RCC 7860 (cell line): Measurements from ENCODE around the gene R3HDML.

Source experiments
- DNase-seq: peaks from one replicate; pipeline ENCODE4 v3.0.0-alpha.2; 2015; ENCODE audit warnings: low spot score
- FAIRE-seq: peaks from 2 replicates; lab custom pipeline; 2012; peaks lifted over from hg19 to GRCh38; lab: Jason Lieb, UNC

The R3HDML gene

DNA sequence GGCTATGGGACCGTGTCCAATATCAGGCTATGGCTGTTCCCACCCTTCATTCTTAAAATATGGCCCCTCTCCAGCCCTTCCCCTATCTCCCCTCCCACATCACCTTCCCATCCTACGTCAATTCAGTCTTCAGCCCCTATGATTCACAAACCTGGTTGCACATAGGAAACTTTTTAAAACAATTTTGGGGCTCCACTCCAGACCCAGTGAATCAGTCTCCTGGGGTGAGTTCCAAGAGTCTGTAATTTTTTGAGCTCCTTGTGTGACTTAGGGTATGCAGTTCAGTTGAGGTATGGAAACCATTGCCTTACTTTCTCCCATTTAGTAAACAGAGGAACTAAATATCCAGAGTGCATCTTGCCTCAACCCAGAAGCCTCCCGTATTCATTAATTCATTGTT is 24.2 kb downstream of the R3HDML start:
- FAIRE-seq: no peak
- DNase-seq: no peak

DNA sequence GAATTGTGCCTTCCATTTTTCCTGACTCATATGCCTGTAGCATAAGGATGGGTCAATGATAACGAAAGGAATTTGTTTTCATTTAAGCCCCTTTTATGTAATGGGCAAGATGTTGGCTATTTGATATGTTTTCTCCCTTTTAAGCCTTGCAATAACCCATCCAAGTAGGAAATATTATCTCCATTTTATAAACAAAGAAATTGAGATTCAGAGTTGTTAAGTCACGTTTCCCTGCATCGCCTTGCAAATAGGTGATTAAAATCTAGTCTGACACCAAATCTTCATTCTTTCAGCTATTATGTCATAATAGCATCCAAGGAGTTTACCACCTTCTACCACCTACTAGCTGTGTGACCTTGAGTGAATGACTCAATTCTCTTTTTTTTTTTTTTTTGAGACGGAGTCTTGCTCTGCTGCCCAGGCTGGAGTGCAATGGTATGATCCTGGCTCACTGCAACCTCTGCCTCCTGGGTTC is 25.7 kb downstream of the R3HDML start:
- DNase-seq (no peak), FAIRE-seq (no peak)

DNA sequence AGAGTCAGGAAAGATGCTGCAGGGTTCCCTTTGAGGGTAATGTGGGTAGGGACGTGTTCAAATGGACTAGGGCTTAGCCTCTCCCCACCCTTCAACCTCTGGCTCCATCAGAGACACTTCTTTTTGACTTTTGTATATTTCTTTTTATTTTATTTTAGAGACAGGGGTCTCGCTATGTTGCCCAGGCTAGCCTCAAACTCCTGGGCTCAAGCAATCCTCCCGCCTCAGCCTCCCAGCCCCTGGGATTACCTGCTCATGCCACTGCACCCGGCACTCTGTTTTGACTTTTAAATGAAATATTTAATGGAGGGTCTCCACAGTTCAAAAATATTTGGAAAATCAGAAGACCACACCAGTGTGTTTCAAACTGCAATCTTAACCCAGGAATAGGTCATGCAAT is 27.2 kb downstream of the R3HDML start:
- no peak for DNase-seq
- FAIRE-seq: no peak

DNA sequence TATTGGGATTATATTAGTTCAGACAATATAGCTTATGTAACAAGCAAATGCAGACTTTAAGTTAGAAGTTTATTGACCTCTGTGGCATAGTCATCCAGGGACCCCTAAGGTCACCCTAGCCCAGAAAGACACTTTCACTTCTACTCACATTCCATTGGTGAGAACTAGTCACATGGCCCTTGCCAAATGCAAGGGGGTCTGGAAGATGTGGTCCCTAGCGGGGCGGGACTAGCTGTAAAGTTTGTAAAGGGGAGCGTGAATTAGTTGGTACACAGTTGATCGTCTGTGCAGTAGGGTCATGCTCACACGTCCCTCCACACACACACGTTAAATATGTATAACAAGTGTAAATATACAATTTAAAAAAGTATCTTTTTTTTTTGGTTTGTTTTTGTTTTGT is 27.9 kb downstream of the R3HDML start:
- no peak for DNase-seq
- no peak for FAIRE-seq

DNA sequence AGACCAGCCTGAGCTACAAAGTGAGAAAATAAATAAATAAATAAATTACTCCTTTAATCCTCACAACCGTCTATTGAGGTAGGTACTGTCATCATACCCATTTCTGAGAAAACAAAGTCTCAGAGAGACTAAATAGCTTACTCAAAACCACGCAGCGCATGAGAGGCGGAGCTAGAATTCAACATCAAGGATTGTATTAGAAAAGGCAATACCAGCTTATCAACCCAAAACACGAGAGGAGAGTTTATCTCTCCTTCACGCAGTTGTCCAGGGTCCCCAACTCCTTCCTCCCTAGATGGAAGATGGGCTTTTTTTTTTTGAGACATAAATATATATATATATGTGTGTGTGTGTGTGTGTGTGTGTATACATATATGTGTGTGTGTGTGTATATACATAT is 30.9 kb downstream of the R3HDML start:
- DNase-seq: no peak
- no peak for FAIRE-seq

DNA sequence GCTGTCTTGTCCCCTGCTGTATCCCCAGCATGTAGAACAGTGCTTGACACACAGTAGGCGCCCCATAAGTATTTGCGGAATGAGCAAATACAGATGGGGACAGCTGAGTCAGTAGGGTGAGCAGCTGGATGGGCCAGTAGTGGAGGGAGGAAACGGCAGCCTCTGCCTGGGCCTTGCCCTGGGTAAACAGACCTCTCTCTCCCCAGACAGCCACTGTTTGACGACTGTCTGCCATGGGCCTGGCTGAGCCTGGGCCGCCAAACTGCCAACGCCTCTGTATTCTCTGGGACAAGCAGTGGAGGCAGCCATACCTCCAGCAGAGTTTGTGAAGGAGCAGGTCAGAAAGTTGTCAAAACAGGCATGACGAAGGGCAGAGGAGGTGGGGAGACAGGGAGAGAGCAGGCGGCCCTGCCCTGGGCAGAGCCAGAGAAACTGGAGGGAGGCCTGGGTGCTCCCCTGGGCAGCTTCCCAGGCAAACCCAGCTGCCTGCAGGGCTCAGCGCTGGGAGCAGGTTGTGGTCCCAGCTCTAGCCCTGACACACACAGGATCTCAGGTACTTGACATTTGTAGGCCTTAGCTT is 33.9 kb downstream of the R3HDML start:
- no peak for DNase-seq
- FAIRE-seq: no peak

DNA sequence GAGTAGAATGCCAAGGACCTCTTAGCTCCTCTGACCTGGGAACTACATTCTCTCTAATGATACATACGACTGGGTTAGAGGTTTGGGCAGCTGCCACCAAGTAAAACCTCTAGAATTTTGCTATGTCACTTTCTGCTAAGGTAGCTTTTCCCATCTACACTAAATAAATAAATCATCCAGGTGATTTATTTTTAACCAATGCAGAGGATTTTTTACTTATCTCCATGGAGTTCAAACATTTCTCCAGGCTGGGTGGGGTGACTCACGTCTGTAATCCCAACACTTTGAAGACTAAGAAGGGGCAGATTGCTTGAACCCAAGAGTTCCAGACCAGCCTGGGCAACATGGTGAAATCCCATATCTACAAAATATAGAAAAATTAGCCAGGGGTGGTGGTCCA is 45.8 kb downstream of the R3HDML start:
- DNase-seq (peak; percentile 19), FAIRE-seq (no peak)

DNA sequence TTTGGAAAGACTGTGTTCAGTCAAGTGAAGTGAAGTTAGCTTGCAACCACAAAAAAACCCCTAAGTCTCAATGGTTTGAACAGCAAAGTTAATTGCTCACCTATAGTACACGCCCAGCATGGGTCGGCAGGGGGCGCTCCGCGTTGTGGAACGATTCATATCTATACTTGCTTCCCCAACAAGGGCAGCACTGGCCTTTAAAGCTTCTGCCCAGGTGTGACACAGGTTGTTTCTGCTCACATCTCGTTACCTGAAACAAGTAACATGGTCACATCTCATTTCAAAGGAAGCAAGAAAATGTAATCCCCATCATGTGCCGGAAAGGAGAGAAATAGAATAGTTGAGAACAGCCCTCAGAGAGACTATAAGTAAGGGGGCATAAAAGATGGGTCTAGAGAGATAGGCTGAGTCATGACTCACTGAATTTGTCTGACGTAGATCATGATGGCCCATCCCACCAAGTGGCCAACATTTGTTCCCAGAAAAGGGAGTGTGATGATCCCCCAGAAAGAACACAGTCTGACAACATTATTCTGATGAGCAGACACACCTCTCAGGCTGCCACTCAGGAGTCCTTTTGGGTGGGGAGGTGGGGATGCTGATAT is 47.7 kb downstream of the R3HDML start:
- FAIRE-seq (no peak), DNase-seq (peak; percentile 38)

DNA sequence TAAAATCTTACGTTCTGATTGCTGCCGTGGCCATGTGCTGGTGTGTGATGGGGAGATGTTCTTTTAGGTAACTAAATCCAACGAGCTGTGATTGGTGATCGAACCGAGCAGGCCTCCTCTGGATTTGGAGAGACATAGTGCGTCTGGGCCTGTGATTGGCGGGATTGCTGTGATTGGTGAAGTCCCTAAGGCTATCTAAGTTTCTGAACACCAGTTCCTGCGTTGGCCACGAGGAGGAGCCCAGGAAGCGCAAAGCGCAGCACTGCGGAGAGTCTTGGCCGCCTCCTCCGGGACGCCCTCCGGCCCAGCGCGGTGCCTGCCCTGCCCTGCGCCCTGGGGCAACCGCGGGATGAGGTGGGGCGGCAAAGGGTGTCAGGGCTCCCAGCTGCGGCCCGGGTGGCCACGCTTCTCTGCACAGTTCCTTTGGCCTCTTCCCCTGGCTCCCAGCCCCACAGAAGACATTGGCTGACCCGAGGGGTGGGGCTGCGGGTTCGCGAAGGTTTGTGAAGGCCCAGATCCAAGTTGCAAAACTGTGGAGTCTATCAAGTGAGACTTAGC is 51.7 kb downstream of the R3HDML start:
- FAIRE-seq (no peak), DNase-seq (peak; percentile 58)

DNA sequence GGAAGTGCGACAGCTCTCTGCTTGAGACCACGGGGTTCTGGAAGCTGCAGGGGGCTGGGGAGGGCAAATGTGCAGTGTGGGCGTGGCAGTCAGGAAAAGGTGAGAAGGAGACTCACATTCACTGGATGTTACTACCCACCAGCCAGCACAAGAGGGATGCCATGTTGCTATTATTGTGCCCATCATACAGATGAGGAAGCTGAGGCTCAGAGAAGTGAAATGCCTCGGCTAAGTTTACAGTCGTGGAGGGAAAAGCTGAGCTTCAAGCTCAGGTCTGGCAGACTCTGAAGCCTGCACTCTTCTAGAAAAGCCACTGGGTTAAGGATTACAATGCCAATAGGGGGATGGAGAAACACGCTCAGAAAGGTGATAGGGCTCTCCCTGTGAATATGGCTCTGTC is 53.0 kb downstream of the R3HDML start:
- FAIRE-seq: no peak
- no peak for DNase-seq

DNA sequence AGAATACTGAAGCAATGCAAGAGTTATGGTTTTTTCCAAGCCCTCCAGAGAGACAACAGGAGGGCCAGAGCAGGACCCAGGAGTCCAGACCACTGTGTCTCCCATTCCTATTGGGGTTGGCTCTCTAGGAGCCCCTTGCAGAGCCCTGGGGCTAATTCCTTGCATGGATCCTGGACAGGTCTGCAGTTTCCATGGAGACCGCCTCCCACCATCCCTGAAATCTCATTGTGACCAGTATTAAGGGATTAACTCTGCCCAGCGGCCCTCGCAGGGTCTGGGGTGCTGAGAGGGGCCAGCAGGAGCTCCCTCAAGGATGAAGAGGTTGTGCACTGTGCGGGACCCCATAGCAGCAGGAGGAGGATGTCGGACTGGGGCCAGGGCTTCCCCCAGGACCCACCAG is 53.4 kb downstream of the R3HDML start:
- DNase-seq (no peak), FAIRE-seq (no peak)

DNA sequence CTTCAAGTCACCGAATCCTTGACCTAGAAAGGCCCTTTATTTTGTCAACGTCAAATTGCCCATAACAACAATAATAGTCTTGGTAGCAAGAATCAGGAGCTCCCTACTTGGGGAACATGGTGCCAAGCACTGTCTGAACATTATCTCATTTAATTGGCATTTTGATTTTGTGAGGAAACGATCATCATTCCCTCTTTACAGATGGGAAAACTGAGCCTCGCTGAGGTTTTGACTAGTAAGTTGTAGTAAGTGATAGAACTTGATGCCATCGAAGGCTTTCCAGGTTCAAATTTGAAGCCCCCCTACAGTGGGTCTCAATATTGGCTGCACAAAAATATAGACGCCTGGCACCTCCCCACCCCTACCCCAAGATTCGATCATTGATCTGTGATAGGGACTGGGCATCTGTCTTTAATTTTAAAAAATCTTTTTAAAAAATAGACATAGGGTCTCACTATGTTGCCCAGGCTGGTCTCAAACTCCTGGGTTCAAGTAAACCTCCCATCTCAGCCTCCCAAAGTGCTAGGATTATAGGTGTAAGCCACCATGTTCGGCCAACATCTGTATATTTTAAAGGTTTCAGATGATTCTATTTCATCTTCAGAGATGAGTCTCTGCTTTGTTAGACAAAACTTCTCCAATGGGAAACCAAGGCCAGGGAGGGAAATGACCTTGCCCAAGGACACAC is 55.4 kb downstream of the R3HDML start:
- no peak for DNase-seq
- FAIRE-seq: no peak

DNA sequence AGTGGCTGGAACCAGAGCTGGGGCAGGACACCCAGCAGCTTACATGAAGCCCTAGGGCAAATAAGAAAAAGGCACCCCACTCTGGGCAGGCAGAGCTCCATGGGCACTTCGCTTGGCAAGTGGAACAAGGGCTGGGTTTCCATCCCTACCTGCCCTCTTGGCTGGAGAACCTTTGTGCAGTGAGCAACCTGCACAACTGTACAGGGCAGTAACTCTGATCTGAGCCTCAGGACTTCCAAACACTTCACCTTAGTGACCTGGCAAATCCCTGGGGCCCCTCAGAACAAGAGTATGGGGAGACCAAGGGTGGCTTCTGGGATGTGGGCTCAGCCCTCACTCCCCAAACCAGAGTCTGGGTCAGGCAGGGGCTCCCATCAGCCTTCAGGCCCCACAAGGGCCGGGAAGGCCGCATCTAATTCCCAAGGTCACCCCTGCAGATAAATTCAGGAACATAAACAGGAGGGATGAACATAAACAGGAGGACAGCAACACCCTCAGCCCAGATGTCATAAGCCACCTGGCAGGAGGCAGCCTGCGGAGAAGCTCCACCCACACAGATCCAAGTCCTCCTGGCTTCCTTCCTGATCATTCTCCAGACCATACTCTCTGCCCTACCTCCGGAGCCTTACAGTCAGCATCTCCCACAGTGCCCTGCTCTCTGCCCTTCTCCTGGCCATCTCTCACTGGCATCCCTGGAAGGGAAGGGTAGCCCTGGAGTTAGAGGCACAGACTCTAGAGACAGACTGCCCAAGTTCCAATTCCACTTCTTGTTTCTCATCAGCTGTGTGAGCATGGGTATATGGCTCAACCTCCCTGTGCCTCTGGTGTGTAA is 56.1 kb downstream of the R3HDML start:
- no peak for FAIRE-seq

DNA sequence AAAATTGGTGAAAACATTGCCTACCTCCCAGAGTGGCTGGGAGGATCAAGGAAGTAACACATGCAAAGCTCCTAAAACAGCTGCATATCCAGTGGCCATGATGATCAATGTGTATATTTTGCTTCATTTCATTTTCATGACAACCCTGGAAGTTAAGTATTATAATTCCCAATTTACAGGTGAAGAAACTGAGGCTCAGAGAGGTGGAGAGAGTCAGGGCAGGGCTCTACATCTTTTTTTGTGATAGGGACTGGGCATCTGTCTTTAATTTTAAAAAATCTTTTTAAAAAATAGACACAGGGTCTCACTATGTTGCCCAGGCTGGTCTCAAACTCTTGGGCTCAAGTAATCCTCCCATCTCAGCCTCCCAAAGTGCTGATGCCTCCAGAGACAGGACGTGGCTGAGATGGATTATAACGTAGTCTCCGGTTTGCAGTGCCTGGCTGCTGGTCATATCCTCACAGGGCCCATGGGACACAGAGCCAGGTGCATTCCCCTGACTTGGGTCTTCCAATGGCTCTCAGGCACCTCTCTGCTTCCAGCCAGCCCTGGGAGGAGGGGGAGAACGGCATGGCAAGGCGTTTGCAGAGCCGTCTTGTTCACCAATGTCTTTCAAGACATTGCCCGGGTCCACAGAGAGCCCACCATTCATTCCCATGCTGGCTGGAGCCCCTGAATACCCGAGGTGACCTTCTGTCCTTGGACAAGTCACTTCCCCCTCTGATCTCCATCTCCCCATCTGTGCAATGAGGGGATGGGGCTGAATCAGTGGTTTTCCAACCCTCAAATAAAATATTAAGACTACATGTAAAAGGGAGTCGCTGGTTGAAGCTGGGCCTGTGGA is 57.0 kb downstream of the R3HDML start:
- no peak for FAIRE-seq
- DNase-seq: no peak

More for the DNA sequence above, 56.1 kb downstream of the R3HDML start:
- no peak for DNase-seq

DNA sequence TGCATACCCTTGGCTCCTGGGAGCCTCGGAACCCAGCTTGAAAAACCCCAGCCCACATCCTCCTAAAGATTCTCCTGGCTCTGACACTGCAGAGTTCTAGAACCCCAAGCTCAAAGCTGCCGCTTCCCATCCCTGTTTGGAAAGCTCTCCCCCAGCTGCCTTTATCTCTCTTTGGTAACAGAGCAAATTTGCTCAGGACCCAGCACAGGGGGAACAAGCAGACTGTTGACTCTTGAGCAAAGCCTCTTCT is 57.5 kb downstream of the R3HDML start:
- no peak for FAIRE-seq
- DNase-seq: no peak

DNA sequence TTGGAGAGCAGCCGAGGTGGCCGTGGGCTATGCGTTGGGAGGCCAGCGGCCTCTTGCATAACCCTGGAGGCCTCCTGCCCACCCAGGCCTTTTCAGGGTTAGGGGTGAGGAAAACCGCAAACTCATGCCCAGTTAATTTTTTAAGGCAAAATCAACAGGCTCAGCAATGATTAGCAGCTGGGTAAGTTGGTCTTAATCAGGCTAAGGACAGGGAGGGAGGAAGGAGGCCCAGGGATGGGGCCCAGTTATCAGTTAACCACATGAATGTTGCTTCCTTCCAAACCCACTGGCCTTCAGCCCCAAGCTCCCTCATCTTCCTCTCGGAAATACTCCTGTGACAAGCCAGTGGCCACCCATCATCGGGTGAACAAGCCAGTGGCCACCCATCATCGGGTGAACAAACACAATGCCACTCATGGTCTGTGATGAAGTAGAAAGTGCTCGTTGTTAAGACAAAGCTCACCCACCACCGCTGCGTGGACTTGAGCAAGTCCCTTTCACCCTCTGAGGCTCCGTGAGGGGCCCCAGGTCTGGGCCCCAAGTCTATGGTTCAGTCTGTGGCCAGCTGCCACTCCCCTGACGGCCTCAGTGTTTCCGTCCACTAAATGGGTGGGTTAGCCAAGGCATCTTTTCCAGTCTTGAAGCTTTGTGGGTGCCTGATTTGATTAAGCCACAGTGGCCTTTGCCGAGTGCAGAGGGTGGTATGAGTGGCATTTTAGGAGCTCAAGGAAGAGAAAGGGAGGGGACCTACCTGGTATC is 58.0 kb downstream of the R3HDML start:
- DNase-seq (no peak), FAIRE-seq (no peak)

DNA sequence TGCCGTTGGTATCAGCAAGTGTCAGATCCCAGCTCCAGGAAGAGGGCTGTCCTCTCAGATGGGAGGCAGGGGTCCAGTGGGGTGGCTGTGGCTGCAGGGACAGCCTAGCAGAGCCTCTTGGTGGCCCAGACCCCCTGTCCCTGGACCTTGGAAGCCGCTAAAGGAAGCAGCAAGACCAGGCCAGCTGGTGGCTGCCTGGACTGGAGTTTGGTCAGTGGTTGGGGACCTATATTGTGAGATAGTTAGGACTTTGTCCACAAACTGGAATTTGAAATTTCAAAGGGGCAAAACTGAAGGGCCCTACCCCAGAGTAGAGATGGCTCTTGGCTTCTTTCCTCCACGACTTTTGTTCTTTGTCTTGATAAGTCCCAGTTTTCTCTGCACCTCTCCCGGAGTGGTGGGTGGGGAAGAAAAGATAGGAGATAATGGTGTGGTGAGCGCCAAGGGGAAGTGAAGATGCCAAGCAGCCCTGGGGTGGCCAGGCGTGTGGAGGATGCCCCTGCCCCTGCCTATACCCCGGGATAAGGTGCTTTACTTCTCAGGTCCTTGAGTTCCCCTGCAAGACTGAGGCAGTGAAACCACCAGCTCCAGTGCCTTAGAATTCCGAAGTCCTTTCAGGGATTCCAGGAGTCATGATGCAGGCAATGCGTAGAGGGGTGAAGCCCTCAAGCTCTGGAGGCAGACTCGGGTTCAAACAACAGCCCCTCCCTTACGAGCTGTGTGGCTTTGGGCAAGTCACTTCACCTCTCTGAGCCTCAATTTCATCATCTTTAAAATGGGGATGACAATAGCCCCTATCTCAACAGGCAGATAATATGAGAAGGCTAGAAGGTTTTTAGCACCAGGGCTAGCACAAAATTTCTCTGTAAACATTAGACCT is 58.9 kb downstream of the R3HDML start:
- no peak for FAIRE-seq
- no peak for DNase-seq

DNA sequence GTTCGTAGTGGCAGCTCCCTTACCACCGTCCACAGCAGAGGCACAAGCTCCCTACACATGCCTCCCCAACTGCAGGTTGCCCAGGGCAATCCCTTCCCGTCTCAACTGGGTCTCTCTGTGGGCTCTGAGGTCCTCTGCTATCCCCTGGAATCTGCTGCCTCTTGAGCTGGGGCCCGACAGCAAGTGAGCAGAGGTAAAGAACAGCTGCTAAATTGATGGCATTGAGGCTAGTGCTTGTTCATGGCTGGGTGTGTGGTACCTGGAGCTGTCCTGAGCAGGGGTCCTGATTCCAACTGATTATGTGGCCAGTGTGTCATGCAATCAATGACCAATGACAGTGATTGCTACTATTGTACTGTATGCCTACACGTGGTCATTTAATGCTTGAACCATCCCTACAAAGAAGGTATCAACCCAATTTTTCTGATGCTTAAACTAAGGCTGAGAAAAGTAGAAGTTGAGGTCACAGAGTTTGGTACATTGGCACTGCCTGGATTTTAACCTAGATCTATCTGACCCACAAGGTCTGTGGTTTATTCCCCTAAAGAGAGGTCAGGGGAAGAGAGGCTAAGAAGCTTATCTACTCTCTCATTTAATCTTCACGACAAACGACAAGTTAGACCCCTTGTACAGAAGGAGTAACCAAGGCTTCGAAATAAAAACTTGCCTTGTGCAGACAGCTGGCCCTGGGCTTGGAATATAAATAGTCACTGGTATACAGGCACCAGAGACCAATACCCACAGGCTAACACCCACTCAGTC is 59.7 kb downstream of the R3HDML start:
- DNase-seq (no peak), FAIRE-seq (no peak)
